ENCODE results near the gene NR1H4.

NR1H4 gene

DNA sequence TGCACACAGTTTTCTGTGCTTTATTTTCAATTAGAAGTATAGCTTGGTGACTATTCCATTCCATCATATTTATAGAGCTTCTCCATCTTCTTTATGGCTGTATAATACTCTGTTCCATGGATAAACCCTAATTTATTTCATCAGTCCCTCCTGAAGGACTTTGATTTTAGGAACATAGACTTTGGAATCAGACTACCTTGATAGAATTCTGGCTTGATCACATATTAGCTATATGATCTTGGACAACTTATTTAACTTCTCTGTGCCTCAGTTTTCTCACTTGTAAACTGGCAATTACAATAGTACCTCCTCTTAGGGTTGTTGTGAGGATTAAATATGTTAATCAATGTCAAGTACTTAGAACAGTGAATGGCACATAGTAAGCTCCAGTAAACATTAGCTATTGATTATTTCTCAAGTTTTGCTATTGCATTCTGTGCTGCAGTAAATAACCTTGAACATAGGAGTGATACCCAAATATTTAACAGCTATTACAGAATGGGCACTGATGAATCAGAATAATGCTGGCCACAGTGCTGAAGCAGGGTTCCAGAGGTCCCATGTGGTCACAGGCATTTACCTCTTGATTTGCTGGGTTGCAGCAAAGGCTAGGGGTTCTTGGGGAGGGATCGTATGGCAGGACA, 12.2 kb upstream of the NR1H4 start:
- no peak overlapping the region for H3K4me3 ChIP-seq (ENCODE audit: low read depth, low read length, poor library complexity, severe bottlenecking)
- no peaks in the 10 kb centered on the region for H3F3A ChIP-seq (ENCODE audit: insufficient read depth, low read length)
- H3K27me3 ChIP-seq (ENCODE audit: insufficient read depth, low read length) = no peaks in the 10 kb centered on the region
- H4K20me1 ChIP-seq (ENCODE audit: insufficient read depth, low read length) = no peaks in the 10 kb centered on the region
- H3K4me2 ChIP-seq (ENCODE audit: low read length) = no peak overlapping the region
- H3K9me3 ChIP-seq (ENCODE audit: low read length) = no peaks in the 10 kb centered on the region
- no peaks in the 10 kb centered on the region for H3K9me2 ChIP-seq (ENCODE audit: low read depth, low read length)
- H2AFZ ChIP-seq (ENCODE audit: low read length) = no peak overlapping the region
- no peak for TF ChIP-seq EZH2 (IDR thresholded peaks at IDR 0.05; ENCODE audit: borderline replicate concordance, low read length)
- TF ChIP-seq, protein P1, sequence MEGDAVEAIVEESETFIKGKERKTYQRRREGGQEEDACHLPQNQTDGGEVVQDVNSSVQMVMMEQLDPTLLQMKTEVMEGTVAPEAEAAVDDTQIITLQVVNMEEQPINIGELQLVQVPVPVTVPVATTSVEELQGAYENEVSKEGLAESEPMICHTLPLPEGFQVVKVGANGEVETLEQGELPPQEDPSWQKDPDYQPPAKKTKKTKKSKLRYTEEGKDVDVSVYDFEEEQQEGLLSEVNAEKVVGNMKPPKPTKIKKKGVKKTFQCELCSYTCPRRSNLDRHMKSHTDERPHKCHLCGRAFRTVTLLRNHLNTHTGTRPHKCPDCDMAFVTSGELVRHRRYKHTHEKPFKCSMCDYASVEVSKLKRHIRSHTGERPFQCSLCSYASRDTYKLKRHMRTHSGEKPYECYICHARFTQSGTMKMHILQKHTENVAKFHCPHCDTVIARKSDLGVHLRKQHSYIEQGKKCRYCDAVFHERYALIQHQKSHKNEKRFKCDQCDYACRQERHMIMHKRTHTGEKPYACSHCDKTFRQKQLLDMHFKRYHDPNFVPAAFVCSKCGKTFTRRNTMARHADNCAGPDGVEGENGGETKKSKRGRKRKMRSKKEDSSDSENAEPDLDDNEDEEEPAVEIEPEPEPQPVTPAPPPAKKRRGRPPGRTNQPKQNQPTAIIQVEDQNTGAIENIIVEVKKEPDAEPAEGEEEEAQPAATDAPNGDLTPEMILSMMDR (IDR thresholded peaks at IDR 0.05; ENCODE audit: low read length) = no peak
- no peaks in the 10 kb centered on the region for H3K36me3 ChIP-seq (ENCODE audit: insufficient read depth, low read length)
- H3K4me1 ChIP-seq (ENCODE audit: insufficient read depth, low read length, severe bottlenecking) = no peaks in the 10 kb centered on the region
- H3K27ac ChIP-seq (ENCODE audit: low read depth, low read length, poor library complexity, severe bottlenecking) = no peak overlapping the region
- no peaks in the 10 kb centered on the region for H3K79me2 ChIP-seq (ENCODE audit: insufficient read depth, low read length)
- H3K9ac ChIP-seq (ENCODE audit: low read length) = no peak overlapping the region

DNA sequence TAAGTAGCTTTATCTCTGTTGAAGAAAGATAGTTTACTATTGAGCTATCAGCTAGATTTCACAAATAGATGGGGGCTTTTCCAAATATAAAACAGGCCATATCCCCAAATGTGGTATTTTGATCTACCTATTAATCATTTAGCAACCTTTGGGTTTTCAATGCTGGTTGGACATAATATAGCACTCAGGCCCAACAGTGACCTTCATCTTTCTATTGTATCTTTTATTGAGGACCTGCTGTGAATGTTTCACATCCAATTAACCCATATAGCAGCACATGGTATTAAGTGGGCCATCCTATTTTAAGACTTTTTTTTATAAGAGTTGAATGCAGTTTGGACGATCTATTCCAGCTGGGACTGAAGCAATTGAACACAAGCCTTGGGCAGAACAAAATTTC, 10.0 kb upstream of the NR1H4 start:
- H3F3A ChIP-seq (ENCODE audit: insufficient read depth, low read length) = no peaks in the 10 kb centered on the region
- no peak overlapping the region for H2AFZ ChIP-seq (ENCODE audit: low read length)
- no peaks in the 10 kb centered on the region for H3K9me3 ChIP-seq (ENCODE audit: low read length)
- H3K36me3 ChIP-seq (ENCODE audit: insufficient read depth, low read length) = no peaks in the 10 kb centered on the region
- no peaks in the 10 kb centered on the region for H4K20me1 ChIP-seq (ENCODE audit: insufficient read depth, low read length)
- no peak overlapping the region for H3K4me2 ChIP-seq (ENCODE audit: low read length)
- H3K9me2 ChIP-seq (ENCODE audit: low read depth, low read length) = no peaks in the 10 kb centered on the region
- H3K9ac ChIP-seq (ENCODE audit: low read length) = no peak overlapping the region
- no peak overlapping the region for H3K4me3 ChIP-seq (ENCODE audit: low read depth, low read length, poor library complexity, severe bottlenecking)
- no peaks in the 10 kb centered on the region for H3K27me3 ChIP-seq (ENCODE audit: insufficient read depth, low read length)
- no peak overlapping the region for H3K27ac ChIP-seq (ENCODE audit: low read depth, low read length, poor library complexity, severe bottlenecking)
- H3K79me2 ChIP-seq (ENCODE audit: insufficient read depth, low read length) = no peaks in the 10 kb centered on the region
- no peaks in the 10 kb centered on the region for H3K4me1 ChIP-seq (ENCODE audit: insufficient read depth, low read length, severe bottlenecking)
- no peak for TF ChIP-seq EZH2 (IDR thresholded peaks at IDR 0.05; ENCODE audit: borderline replicate concordance, low read length)
- TF ChIP-seq, protein P1 (IDR thresholded peaks at IDR 0.05; ENCODE audit: low read length) = no peak

DNA sequence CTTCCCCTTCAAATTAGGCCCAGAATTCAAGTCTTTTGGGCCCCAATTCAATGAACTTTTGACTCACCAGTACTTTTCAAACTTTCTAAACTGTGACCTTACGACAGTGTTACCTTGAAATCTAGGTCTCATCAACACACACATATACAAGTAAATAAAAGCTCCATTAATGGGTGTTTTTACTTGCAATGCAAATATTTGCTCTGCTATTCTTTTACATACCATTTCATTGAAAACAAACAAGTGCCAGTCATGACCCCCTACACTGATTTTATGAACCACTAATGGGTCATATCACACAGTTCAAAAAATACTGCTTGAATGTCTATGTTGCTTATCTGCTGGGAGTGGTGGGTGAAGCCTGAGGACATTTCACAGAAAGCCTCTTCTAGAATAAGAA, 9.1 kb upstream of the NR1H4 start:
- H3K9me2 ChIP-seq (ENCODE audit: low read depth, low read length) = no peaks in the 10 kb centered on the region
- no peaks in the 10 kb centered on the region for H3K9me3 ChIP-seq (ENCODE audit: low read length)
- TF ChIP-seq, protein P1 (IDR thresholded peaks at IDR 0.05; ENCODE audit: low read length) = no peak
- no peak for TF ChIP-seq EZH2 (IDR thresholded peaks at IDR 0.05; ENCODE audit: borderline replicate concordance, low read length)

More for the DNA sequence above, 9.1 kb upstream of the NR1H4 start:
- Histone ChIP-seq H4K20me1 (ENCODE audit: insufficient read depth, low read length) (no peaks in the 10 kb centered on the region), H3K27me3 (ENCODE audit: insufficient read depth, low read length) (no peaks in the 10 kb centered on the region), H3K36me3 (ENCODE audit: insufficient read depth, low read length) (no peaks in the 10 kb centered on the region), H2AFZ (ENCODE audit: low read length) (no peak overlapping the region), H3K4me1 (ENCODE audit: insufficient read depth, low read length, severe bottlenecking) (no peaks in the 10 kb centered on the region), H3K79me2 (ENCODE audit: insufficient read depth, low read length) (no peaks in the 10 kb centered on the region), H3K4me3 (ENCODE audit: low read depth, low read length, poor library complexity, severe bottlenecking) (no peak overlapping the region), H3K9ac (ENCODE audit: low read length) (no peak overlapping the region), H3K4me2 (ENCODE audit: low read length) (no peak overlapping the region), H3K27ac (ENCODE audit: low read depth, low read length, poor library complexity, severe bottlenecking) (no peak overlapping the region), H3F3A (ENCODE audit: insufficient read depth, low read length) (no peaks in the 10 kb centered on the region)
